Measurements from ENCODE around the gene ZNF516. TPM values are rescaled to one million over a fixed set of nuclear protein-coding genes. Genes with fewer than 3 reads are reported as not detected.

The ZNF516 gene
- total RNA-seq, 3 donors from 2014 or later (not counting 1 experiment from before 2014, with no cell fraction given) = 49.1 to 60.0 (median 52.4) TPM

- no peaks in the 10 kb centered on the region for H3K36me3 Mint-ChIP-seq
- no peak for ATAC-seq
- Histone ChIP-seq H3K4me1 (ENCODE audit: control insufficient read depth, insufficient read depth, low read length) (peaks cover 36% of the 10 kb centered on the region), H3K27me3 (ENCODE audit: control insufficient read depth, insufficient read depth, low read length) (peaks cover 2% of the 10 kb centered on the region), H3K27ac (ENCODE audit: low read length) (peak overlapping the region; percentile 62), H3K9me3 (ENCODE audit: control insufficient read depth, insufficient read depth, low read length) (no peaks in the 10 kb centered on the region), H3K36me3 (ENCODE audit: control insufficient read depth, insufficient read depth, low read length) (no peaks in the 10 kb centered on the region), H3K4me3 (ENCODE audit: low read length) (peak overlapping the region; percentile 82)
- H3K4me1 Mint-ChIP-seq = peaks cover 38 to 50% of the 10 kb centered on the region in 2 donors
- H3K9me3 Mint-ChIP-seq = no peaks in the 10 kb centered on the region
- H3K4me3 Mint-ChIP-seq = peak overlapping the region; percentile 98
- no peaks in the 10 kb centered on the region for H3K27me3 Mint-ChIP-seq (ENCODE audit: low read depth in 2 of 2)
- intact Hi-C loops (cut with micrococcal nuclease) = loop anchor here (2.0 to 5.0 kb wide), 2 partner anchors 44 to 1997 kb away; partner anchors contain the start of gene CNDP2
- peak overlapping the region; percentile 88 to 98 for H3K27ac Mint-ChIP-seq
- peak; percentile 35 to 42 for DNase-seq
- WGBS (ENCODE audit: insufficient coverage) = under 1% methylated on average over 50 of the region's 56 CpGs
- TF ChIP-seq CTCF (IDR thresholded peaks at IDR 0.05) = no peak
Observed at GRCh38 chr18:76494231-76495005, 624 bp downstream of the ZNF516 start.

GRCh38 chr18:76493213-76494161 is 1.6 kb downstream of the ZNF516 start:
- peak; percentile 4 to 6 (median 5) for ATAC-seq

GRCh38 chr18:76492669-76493212 is 2.3 kb downstream of the ZNF516 start:
- Histone ChIP-seq H3K9me3 (ENCODE audit: control insufficient read depth, insufficient read depth, low read length) (no peaks in the 10 kb centered on the region), H3K36me3 (ENCODE audit: control insufficient read depth, insufficient read depth, low read length) (no peaks in the 10 kb centered on the region), H3K27me3 (ENCODE audit: control insufficient read depth, insufficient read depth, low read length) (peaks cover 2% of the 10 kb centered on the region), H3K4me3 (ENCODE audit: low read length) (peak overlapping the region; percentile 82), H3K27ac (ENCODE audit: low read length) (peak overlapping the region; percentile 57), H3K4me1 (ENCODE audit: control insufficient read depth, insufficient read depth, low read length) (peaks cover 36% of the 10 kb centered on the region)
- no peaks in the 10 kb centered on the region for H3K36me3 Mint-ChIP-seq
- H3K27ac Mint-ChIP-seq = peak overlapping the region; percentile 88 to 98
- H3K27me3 Mint-ChIP-seq (ENCODE audit: low read depth in 2 of 2) = no peaks in the 10 kb centered on the region
- no peaks in the 10 kb centered on the region for H3K9me3 Mint-ChIP-seq
- H3K4me3 Mint-ChIP-seq = peak overlapping the region; percentile 98
- no peak for TF ChIP-seq CTCF (IDR thresholded peaks at IDR 0.05)
- ATAC-seq (peak; percentile 61 to 89 (median 80)), DNase-seq (peak; percentile 97 to 100)
- peaks cover 38 to 55% of the 10 kb centered on the region in 2 donors for H3K4me1 Mint-ChIP-seq
- intact Hi-C loops (cut with micrococcal nuclease) = loop anchor here (2.0 to 5.0 kb wide), 3 partner anchors 16 to 1995 kb away; partner anchors contain the start of gene CNDP2
- whole genome bisulfite sequencing (ENCODE audit: insufficient coverage) = 0% methylated on average over 30 of the region's 31 CpGs

More at GRCh38 chr18:76493213-76494161, 1.6 kb downstream of the ZNF516 start:
- no peaks in the 10 kb centered on the region for H3K36me3 ChIP-seq (ENCODE audit: control insufficient read depth, insufficient read depth, low read length)
- peaks cover 2% of the 10 kb centered on the region for H3K27me3 ChIP-seq (ENCODE audit: control insufficient read depth, insufficient read depth, low read length)
- under 1% methylated on average over 30 of the region's 31 CpGs for WGBS (ENCODE audit: insufficient coverage)
- Mint-ChIP-seq H3K36me3 (no peaks in the 10 kb centered on the region), H3K27me3 (ENCODE audit: low read depth in 2 of 2) (no peaks in the 10 kb centered on the region), H3K4me3 (peak overlapping the region; percentile 98), H3K9me3 (no peaks in the 10 kb centered on the region), H3K4me1 (peaks cover 38 to 50% of the 10 kb centered on the region in 2 donors), H3K27ac (peak overlapping the region; percentile 88 to 98)
- H3K9me3 ChIP-seq (ENCODE audit: control insufficient read depth, insufficient read depth, low read length) = no peaks in the 10 kb centered on the region
- H3K4me3 ChIP-seq (ENCODE audit: low read length) = peak overlapping the region; percentile 82
- H3K27ac ChIP-seq (ENCODE audit: low read length) = peak overlapping the region; percentile 57
- H3K4me1 ChIP-seq (ENCODE audit: control insufficient read depth, insufficient read depth, low read length) = peaks cover 36% of the 10 kb centered on the region
- DNase-seq = peak in 1 of 2 donors; percentile 26
- intact Hi-C loops (cut with micrococcal nuclease) = loop anchor here (2.0 to 5.0 kb wide), 4 partner anchors 17 to 1996 kb away; partner anchors contain the start of gene CNDP2
- TF ChIP-seq CTCF (IDR thresholded peaks at IDR 0.05) = no peak
